ENCODE results near the gene ADAMTSL5.
"Not testable (repeated sequence)": the region's sequence is repeated elsewhere in the genome, so short reads cannot be mapped to it uniquely, and the experiment has no call there.

DNA sequence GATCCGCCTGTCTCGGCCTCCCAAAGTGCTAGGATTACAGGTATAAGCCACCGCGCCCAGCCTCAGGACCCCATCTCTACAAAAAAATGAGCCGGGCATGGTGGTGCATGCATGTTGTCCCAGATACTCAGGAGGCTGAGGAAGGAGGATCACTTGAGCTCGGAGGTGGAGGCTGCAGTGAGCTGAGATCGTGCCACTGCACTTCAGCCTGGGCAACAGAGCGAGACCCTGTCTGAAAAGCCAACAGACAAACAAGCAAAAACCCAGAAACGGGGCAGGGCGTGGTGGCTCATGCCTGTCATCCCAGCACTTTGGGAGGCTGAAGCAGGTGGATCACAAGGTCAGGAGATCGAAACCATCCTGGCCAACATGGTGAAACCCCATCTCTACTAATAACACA is 18.0 kb upstream of the ADAMTSL5 start:
- TF ChIP-seq, protein P1, sequence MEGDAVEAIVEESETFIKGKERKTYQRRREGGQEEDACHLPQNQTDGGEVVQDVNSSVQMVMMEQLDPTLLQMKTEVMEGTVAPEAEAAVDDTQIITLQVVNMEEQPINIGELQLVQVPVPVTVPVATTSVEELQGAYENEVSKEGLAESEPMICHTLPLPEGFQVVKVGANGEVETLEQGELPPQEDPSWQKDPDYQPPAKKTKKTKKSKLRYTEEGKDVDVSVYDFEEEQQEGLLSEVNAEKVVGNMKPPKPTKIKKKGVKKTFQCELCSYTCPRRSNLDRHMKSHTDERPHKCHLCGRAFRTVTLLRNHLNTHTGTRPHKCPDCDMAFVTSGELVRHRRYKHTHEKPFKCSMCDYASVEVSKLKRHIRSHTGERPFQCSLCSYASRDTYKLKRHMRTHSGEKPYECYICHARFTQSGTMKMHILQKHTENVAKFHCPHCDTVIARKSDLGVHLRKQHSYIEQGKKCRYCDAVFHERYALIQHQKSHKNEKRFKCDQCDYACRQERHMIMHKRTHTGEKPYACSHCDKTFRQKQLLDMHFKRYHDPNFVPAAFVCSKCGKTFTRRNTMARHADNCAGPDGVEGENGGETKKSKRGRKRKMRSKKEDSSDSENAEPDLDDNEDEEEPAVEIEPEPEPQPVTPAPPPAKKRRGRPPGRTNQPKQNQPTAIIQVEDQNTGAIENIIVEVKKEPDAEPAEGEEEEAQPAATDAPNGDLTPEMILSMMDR (IDR thresholded peaks at IDR 0.05; ENCODE audit: low read depth, low read length, missing input control) = not testable (repeated sequence)
- TF ChIP-seq, protein P2, sequence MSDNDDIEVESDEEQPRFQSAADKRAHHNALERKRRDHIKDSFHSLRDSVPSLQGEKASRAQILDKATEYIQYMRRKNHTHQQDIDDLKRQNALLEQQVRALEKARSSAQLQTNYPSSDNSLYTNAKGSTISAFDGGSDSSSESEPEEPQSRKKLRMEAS (IDR thresholded peaks at IDR 0.05) = not testable (repeated sequence)
- TF ChIP-seq RAD21 (IDR thresholded peaks at IDR 0.05); YY1 (IDR thresholded peaks at IDR 0.05); TAF1 (conservative IDR thresholded peaks at IDR 0.05); SP1 (IDR thresholded peaks at IDR 0.05); JUND (IDR thresholded peaks at IDR 0.05); GABPA (IDR thresholded peaks at IDR 0.05 in 1 of 2, conservative IDR thresholded peaks at IDR 0.05 in 1 of 2); RXRA (IDR thresholded peaks at IDR 0.05); HNF4G (IDR thresholded peaks at IDR 0.05): not testable (repeated sequence)
- TF ChIP-seq, protein P3, sequence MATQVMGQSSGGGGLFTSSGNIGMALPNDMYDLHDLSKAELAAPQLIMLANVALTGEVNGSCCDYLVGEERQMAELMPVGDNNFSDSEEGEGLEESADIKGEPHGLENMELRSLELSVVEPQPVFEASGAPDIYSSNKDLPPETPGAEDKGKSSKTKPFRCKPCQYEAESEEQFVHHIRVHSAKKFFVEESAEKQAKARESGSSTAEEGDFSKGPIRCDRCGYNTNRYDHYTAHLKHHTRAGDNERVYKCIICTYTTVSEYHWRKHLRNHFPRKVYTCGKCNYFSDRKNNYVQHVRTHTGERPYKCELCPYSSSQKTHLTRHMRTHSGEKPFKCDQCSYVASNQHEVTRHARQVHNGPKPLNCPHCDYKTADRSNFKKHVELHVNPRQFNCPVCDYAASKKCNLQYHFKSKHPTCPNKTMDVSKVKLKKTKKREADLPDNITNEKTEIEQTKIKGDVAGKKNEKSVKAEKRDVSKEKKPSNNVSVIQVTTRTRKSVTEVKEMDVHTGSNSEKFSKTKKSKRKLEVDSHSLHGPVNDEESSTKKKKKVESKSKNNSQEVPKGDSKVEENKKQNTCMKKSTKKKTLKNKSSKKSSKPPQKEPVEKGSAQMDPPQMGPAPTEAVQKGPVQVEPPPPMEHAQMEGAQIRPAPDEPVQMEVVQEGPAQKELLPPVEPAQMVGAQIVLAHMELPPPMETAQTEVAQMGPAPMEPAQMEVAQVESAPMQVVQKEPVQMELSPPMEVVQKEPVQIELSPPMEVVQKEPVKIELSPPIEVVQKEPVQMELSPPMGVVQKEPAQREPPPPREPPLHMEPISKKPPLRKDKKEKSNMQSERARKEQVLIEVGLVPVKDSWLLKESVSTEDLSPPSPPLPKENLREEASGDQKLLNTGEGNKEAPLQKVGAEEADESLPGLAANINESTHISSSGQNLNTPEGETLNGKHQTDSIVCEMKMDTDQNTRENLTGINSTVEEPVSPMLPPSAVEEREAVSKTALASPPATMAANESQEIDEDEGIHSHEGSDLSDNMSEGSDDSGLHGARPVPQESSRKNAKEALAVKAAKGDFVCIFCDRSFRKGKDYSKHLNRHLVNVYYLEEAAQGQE (IDR thresholded peaks at IDR 0.05) = not testable (repeated sequence)
- TF ChIP-seq, protein P4, sequence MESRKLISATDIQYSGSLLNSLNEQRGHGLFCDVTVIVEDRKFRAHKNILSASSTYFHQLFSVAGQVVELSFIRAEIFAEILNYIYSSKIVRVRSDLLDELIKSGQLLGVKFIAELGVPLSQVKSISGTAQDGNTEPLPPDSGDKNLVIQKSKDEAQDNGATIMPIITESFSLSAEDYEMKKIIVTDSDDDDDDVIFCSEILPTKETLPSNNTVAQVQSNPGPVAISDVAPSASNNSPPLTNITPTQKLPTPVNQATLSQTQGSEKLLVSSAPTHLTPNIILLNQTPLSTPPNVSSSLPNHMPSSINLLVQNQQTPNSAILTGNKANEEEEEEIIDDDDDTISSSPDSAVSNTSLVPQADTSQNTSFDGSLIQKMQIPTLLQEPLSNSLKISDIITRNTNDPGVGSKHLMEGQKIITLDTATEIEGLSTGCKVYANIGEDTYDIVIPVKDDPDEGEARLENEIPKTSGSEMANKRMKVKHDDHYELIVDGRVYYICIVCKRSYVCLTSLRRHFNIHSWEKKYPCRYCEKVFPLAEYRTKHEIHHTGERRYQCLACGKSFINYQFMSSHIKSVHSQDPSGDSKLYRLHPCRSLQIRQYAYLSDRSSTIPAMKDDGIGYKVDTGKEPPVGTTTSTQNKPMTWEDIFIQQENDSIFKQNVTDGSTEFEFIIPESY (IDR thresholded peaks at IDR 0.05) = not testable (repeated sequence)
- TF ChIP-seq, protein P5, sequence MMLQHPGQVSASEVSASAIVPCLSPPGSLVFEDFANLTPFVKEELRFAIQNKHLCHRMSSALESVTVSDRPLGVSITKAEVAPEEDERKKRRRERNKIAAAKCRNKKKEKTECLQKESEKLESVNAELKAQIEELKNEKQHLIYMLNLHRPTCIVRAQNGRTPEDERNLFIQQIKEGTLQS (IDR thresholded peaks at IDR 0.05) = not testable (repeated sequence)

All from liver (tissue), 3 donors.